Pancreas (tissue), 10 donors: ENCODE results near the gene OSBPL2. TPM values are rescaled to one million over a fixed set of nuclear protein-coding genes. Genes with fewer than 3 reads are reported as not detected.
A peak's percentile ranks its signal among the peaks of the same experiment; 100 is the strongest.

Source experiments
- ATAC-seq, 4 donors: fragments of 200-7000 bp; cut with Tn5 transposase; one replicate each; pipeline versions ENCODE4 v1.8.0 to v1.9.1; 2020; ENCODE audit warnings: mild to moderate bottlenecking in 4 of 4, moderate library complexity in 4 of 4
- DNase-seq, 6 donors: peaks; one replicate each; pipeline ENCODE4 v3.0.0-alpha.2; 2020
- FAIRE-seq: peaks from 2 replicates; lab custom pipeline; 2012; peaks lifted over from hg19 to GRCh38; lab: Jason Lieb, UNC
- H3K27ac ChIP-seq, 4 donors: fragments of 200-600 bp; sonication (generic); 1 replicate in 3 of 4; 2 replicates in 1 of 4; pipeline versions ENCODE4 v1.5.0 to v1.8.0; 2020
- H3K27me3 ChIP-seq, 4 donors: fragments of 200-600 bp; one replicate each; pipeline ENCODE4 v1.8.0; 2021
- H3K36me3 ChIP-seq, 3 donors: fragments of 200-600 bp; sonication (generic) in 1 of 3; one replicate each; pipeline versions ENCODE4 v1.5.0 to v1.8.0; 2020 to 2021
- H3K4me1 ChIP-seq, 3 donors: fragments of 200-600 bp; one replicate each; pipeline ENCODE4 v1.8.0; 2021
- H3K4me3 ChIP-seq, 4 donors: fragments of 200-600 bp; sonication (generic) in 2 of 4; one replicate each; pipeline versions ENCODE4 v1.5.0 to v1.8.0; 2020 to 2021
- H3K9me3 ChIP-seq, 4 donors: fragments of 200-600 bp; one replicate each; pipeline ENCODE4 v1.8.0; 2021
- CTCF ChIP-seq, 4 donors: fragments of 200-600 bp; sonication (generic) in 3 of 4; IDR thresholded peaks; one replicate each; pipeline versions ENCODE4 v1.5.0 to v1.8.0; 2021; ENCODE audit warnings: antibody characterized with exemption in 4 of 4
- WGBS, 2 donors: extraction: QIAGEN DNeasy Blood & Tissue Kit; methylation state at CpG; one replicate each; pipeline ENCODE4 v1.1.7; 2013; 5-methylcytosine and 5-hydroxymethylcytosine counted together
- intact Hi-C, 3 donors: fragments of 100-400 bp; cut with DNase I; formaldehyde crosslinking; loops; one replicate each; pipeline versions ENCODE4 v1.11.1 to v1.14.2; 2022
- polyA plus RNA-seq, 2 donors: library from polyadenylated mRNA; stranded (reverse); fragments of 200-250 nt; gene quantifications; one replicate each; pipeline ENCODE4 v1.2.3, GENCODE V29; 2013
- total RNA-seq, 6 donors: library from RNA; stranded (reverse); fragmentation: NEBNext Ultra II Directional in 4 of 6; extraction: Animal tissue kit (Norgen Biotek cat#: 25700) in 4 of 6; gene quantifications; one replicate each; pipeline versions ENCODE4 v1.2.1 to v1.2.4, GENCODE V29; 2021 to 2023
- donor health status: healthy with polysubstance abuse.
- donor health status: DM: no; HTN: no; CAD: no; lungs with moderate emphysema.
- donor health status: DM: no; HTN: no; CAD: no.
- donor health status: control.
- donor health status: control.
- donor health status: Bipolar disorder and iron deficiency.
- donor health status: DM: yes; HTN: yes; CAD: no.
- donor health status: DM: no; HTN: no; CAD: no.
- donor health status: DM: no; HTN: no; CAD: no.
- donor health status: DM: yes; HTN: yes; CAD: no.

OSBPL2 gene
- total and polyA plus RNA-seq, 8 donors = 33.3 to 56.8 (median 47.0) TPM

GRCh38 chr20:62300319-62300718 is 62.0 kb downstream of the OSBPL2 start:
- Histone ChIP-seq H3K4me1 (peaks cover 16 to 21% (median 20%) of the 10 kb centered on the region in 3 donors), H3K27ac (no peak overlapping the region), H3K27me3 (no peaks in the 10 kb centered on the region), H3K9me3 (no peaks in the 10 kb centered on the region), H3K36me3 (peaks cover 0 to 6% (median 2%) of the 10 kb centered on the region in 3 donors), H3K4me3 (no peak overlapping the region)
- DNase-seq = peak in 2 of 6 donors; percentile 47 to 70
- no peak for FAIRE-seq
- intact Hi-C loops = no loop called here
- ATAC-seq = no peak
- 68 to 72% methylated on average over 11 of the region's 11 CpGs for WGBS, 2 donors
- no peak for TF ChIP-seq CTCF (IDR thresholded peaks at IDR 0.05)

- Histone ChIP-seq H3K36me3 (peaks cover 0 to 5% (median under 1%) of the 10 kb centered on the region in 3 donors), H3K27me3 (no peaks in the 10 kb centered on the region), H3K9me3 (no peaks in the 10 kb centered on the region), H3K4me1 (peaks cover 23 to 29% (median 25%) of the 10 kb centered on the region in 3 donors), H3K27ac (peak overlapping the region in 3 of 4 donors; percentile 95 to 98 (median 96)), H3K4me3 (no peak overlapping the region)
- TF ChIP-seq CTCF (IDR thresholded peaks at IDR 0.05) = no peak
- WGBS, 2 donors = 85 to 87% methylated on average over 11 of the region's 11 CpGs
- DNase-seq (peak in 1 of 6 donors; percentile 41), FAIRE-seq (no peak), ATAC-seq (no peak)
- intact Hi-C loops = no loop called here
These were observed 62.9 kb downstream of the OSBPL2 start for GRCh38 chr20:62301111-62301668.

DNA sequence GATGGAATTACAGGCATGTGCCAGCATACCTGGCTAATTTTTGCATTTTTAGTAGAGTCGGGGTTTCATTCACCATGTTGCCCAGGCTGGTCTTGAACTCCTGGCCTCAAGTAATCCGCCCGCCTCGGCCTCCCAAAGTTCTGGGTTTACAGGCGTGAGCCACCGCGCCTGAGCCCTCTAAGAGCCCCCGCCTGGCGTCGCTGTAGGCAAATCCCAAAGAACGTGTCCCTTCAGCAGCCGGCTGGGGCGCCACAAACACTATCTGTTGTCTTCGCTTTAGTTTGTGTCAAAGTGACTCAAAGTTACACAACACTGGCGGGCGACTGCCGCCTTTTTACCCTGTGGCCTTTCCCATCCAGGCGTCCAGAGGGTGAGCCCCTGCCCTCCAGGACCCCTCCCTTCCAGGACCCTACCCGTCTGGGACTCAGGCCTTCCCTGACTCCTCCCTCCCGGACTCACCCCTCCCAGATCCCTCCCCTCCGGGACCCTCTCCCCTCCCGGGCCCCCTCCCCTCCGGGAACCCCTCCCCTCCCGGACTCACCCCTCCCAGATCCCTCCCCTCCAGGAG is 63.5 kb downstream of the OSBPL2 start:
- H3K4me3 ChIP-seq = peak overlapping the region in 3 of 4 donors; percentile 85 to 94 (median 89)
- peaks cover 23 to 32% (median 27%) of the 10 kb centered on the region in 3 donors for H3K4me1 ChIP-seq

DNA sequence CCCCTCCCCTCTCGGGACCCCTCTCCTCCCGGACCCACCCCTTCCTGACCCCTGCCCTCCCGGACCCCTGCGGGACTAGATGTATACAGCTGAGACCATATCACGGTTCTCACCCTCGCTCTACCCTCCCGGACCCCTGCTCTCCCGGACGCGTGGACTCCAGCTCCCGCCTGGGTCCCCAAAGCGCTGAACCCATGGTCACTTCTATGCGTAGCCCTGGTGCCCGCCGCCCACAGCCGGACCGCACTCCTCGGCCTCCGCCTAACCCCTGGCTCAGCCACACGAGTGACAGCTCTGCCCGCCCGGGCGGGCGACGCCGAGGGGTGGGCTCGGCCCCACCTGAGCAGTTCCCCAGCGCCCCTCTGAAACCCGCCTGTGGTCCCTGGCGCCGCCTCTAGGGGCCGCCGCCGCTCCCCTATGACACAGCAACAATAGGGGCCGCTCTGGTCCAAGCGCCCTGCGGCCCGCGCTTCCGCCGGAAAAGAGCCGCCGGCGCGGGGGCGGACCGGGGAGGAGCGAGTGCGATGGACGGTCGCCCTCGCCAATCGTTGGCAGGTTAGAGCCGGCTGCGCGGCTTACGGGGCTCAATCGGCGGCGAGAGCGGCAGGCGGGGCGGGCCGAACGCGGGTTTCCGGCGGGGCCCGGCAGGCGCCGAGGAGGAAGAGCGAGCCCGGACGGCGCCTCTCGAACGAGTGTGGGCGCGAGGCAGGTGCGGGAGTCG is 64.2 kb downstream of the OSBPL2 start, which contains the start of gene ADRM1:
Gene ADRM1 (plus strand): TSS at position 657 of the 721 bp plus-strand sequence. CDS start 572 bp downstream, outside the sequence.
- H3K4me1 ChIP-seq = peaks cover 20 to 29% (median 23%) of the 10 kb centered on the region in 3 donors
- peaks cover 2 to 18% (median 12%) of the 10 kb centered on the region in 3 donors for H3K36me3 ChIP-seq
- H3K4me3 ChIP-seq = peak within 1 kb of the TSS; percentile 59 to 94 (median 87)
- no peak for FAIRE-seq
- WGBS, 2 donors = 0 to 1% methylated on average over 42 to 81 of the region's 81 CpGs
- H3K27me3 ChIP-seq = no peaks in the 10 kb centered on the region
- H3K27ac ChIP-seq = peak within 1 kb of the TSS; percentile 95 to 98 (median 96)
- peak; percentile 83 to 92 (median 84) for ATAC-seq
- intact Hi-C loops = no loop called here
- TF ChIP-seq CTCF (IDR thresholded peaks at IDR 0.05) = peak; percentile 81 to 97 (median 93)
- H3K9me3 ChIP-seq = no peaks in the 10 kb centered on the region
- peak; percentile 94 to 98 (median 98) for DNase-seq

More for the DNA sequence above, 63.5 kb downstream of the OSBPL2 start:
- no peaks in the 10 kb centered on the region for H3K9me3 ChIP-seq
- DNase-seq (peak; percentile 88 to 96 (median 92)), FAIRE-seq (no peak), ATAC-seq (peak; percentile 46 to 76 (median 61))
- peak overlapping the region; percentile 95 to 98 (median 96) for H3K27ac ChIP-seq
- intact Hi-C loops = no loop called here
- 2 to 4% methylated on average over 23 to 24 of the region's 24 CpGs for WGBS, 2 donors
- no peaks in the 10 kb centered on the region for H3K27me3 ChIP-seq
- TF ChIP-seq CTCF (IDR thresholded peaks at IDR 0.05) = peak; percentile 75 to 90 (median 82)
- peaks cover 0 to 12% (median 6%) of the 10 kb centered on the region in 3 donors for H3K36me3 ChIP-seq
